ENCODE measurements around the gene GRB7.
"Not testable (repeated sequence)": the region's sequence is repeated elsewhere in the genome, so short reads cannot be mapped to it uniquely, and the experiment has no call there.

Gene GRB7

GRCh38 chr17:39737760-39738567 is at the start of gene GRB7:
Gene GRB7, plus strand, starts transcription at chr17:39737938. Its CDS starts 4,364 bp downstream, at chr17:39742302.
- peak; percentile 38 for DNase-seq

- no peak for DNase-seq
Measured at GRCh38 chr17:39688475-39688835, 49.3 kb upstream of the GRB7 start.

- DNase-seq: no peak
Measured at GRCh38 chr17:39688945-39689344, 48.8 kb upstream of the GRB7 start.

GRCh38 chr17:39694593-39694992 is 43.1 kb upstream of the GRB7 start:
- DNase-seq: no peak

- no peak for DNase-seq
Measured at GRCh38 chr17:39695089-39695474, 42.7 kb upstream of the GRB7 start.

- no peak for DNase-seq
Measured at GRCh38 chr17:39696731-39697130, 41.0 kb upstream of the GRB7 start.

GRCh38 chr17:39697961-39698360 is 39.8 kb upstream of the GRB7 start:
- DNase-seq: no peak

- DNase-seq: not testable (repeated sequence)
Measured at GRCh38 chr17:39699157-39699817, 38.5 kb upstream of the GRB7 start.

GRCh38 chr17:39699818-39700147 is 38.0 kb upstream of the GRB7 start, which contains the start of gene ERBB2:
Gene ERBB2, plus strand, starts transcription at chr17:39700064. Its CDS starts 175 bp downstream, at chr17:39700239.
- no peak for DNase-seq

- DNase-seq: no peak
Measured at GRCh38 chr17:39700148-39700987, 37.4 kb upstream of the GRB7 start.

- no peak for DNase-seq
Measured at GRCh38 chr17:39701012-39701783, 36.5 kb upstream of the GRB7 start.

GRCh38 chr17:39701784-39702422 is 35.8 kb upstream of the GRB7 start:
- no peak for DNase-seq

GRCh38 chr17:39702901-39703893 is 34.5 kb upstream of the GRB7 start:
- DNase-seq: no peak

GRCh38 chr17:39703913-39704312 is 33.8 kb upstream of the GRB7 start:
- no peak for DNase-seq

GRCh38 chr17:39704821-39705551 is 32.8 kb upstream of the GRB7 start:
- no peak for DNase-seq

- DNase-seq: no peak
Measured at GRCh38 chr17:39705786-39706348, 31.9 kb upstream of the GRB7 start.

GRCh38 chr17:39706383-39706782 is 31.4 kb upstream of the GRB7 start:
- DNase-seq: no peak

GRCh38 chr17:39706921-39707337 is 30.8 kb upstream of the GRB7 start:
- DNase-seq: peak; percentile 37

GRCh38 chr17:39709319-39709997 is 28.3 kb upstream of the GRB7 start:
- no peak for DNase-seq

Measured in CD4-positive, alpha-beta T cell treated with Interleukin-17A for 4 hours (primary cell).